ENCODE data around the gene HTR5A.

The HTR5A gene

GRCh38 chr7:155084969-155085368 lies 14.8 kb downstream of the HTR5A start:
- DNase-seq (ENCODE audit: low read depth in 2 of 2, low spot score in 1 of 2): no peak

- DNase-seq (ENCODE audit: low read depth in 2 of 2, low spot score in 1 of 2): no peak
Observed at GRCh38 chr7:155090684-155091083, 20.6 kb downstream of the HTR5A start.

GRCh38 chr7:155093596-155093995 lies 23.5 kb downstream of the HTR5A start:
- no peak for DNase-seq (ENCODE audit: low read depth in 2 of 2, low spot score in 1 of 2)

GRCh38 chr7:155094636-155095135 lies 24.6 kb downstream of the HTR5A start:
- DNase-seq (ENCODE audit: low read depth in 2 of 2, low spot score in 1 of 2): no peak

GRCh38 chr7:155097338-155097737 lies 27.2 kb downstream of the HTR5A start:
- DNase-seq (ENCODE audit: low read depth in 2 of 2, low spot score in 1 of 2): no peak

GRCh38 chr7:155103839-155104238 lies 33.7 kb downstream of the HTR5A start:
- DNase-seq (ENCODE audit: low read depth in 2 of 2, low spot score in 1 of 2): no peak

- DNase-seq (ENCODE audit: low read depth in 2 of 2, low spot score in 1 of 2): no peak
Observed at GRCh38 chr7:155104913-155105312, 34.8 kb downstream of the HTR5A start.

- no peak for DNase-seq (ENCODE audit: low read depth in 2 of 2, low spot score in 1 of 2)
Observed at GRCh38 chr7:155106356-155106755, 36.2 kb downstream of the HTR5A start.

- no peak for DNase-seq (ENCODE audit: low read depth in 2 of 2, low spot score in 1 of 2)
Observed at GRCh38 chr7:155107126-155107525, 37.0 kb downstream of the HTR5A start.

GRCh38 chr7:155108144-155108901 lies 38.2 kb downstream of the HTR5A start:
- DNase-seq (ENCODE audit: low read depth in 2 of 2, low spot score in 1 of 2): no peak

- DNase-seq (ENCODE audit: low read depth in 2 of 2, low spot score in 1 of 2): no peak
Observed at GRCh38 chr7:155109121-155109520, 39.0 kb downstream of the HTR5A start.

GRCh38 chr7:155115288-155115687 lies 45.2 kb downstream of the HTR5A start:
- DNase-seq (ENCODE audit: low read depth in 2 of 2, low spot score in 1 of 2): no peak

- no peak for DNase-seq (ENCODE audit: low read depth in 2 of 2, low spot score in 1 of 2)
Observed at GRCh38 chr7:155119801-155120382, 49.8 kb downstream of the HTR5A start.

- no peak for DNase-seq (ENCODE audit: low read depth in 2 of 2, low spot score in 1 of 2)
Observed at GRCh38 chr7:155120460-155120859, 50.3 kb downstream of the HTR5A start.

- DNase-seq (ENCODE audit: low read depth in 2 of 2, low spot score in 1 of 2): no peak
Observed at GRCh38 chr7:155122831-155123230, 52.7 kb downstream of the HTR5A start.

GRCh38 chr7:155123413-155123812 lies 53.3 kb downstream of the HTR5A start:
- no peak for DNase-seq (ENCODE audit: low read depth in 2 of 2, low spot score in 1 of 2)

- no peak for DNase-seq (ENCODE audit: low read depth in 2 of 2, low spot score in 1 of 2)
Observed at GRCh38 chr7:155124706-155125105, 54.6 kb downstream of the HTR5A start.

GRCh38 chr7:155129186-155129585 lies 59.1 kb downstream of the HTR5A start:
- DNase-seq (ENCODE audit: low read depth in 2 of 2, low spot score in 1 of 2): no peak

- no peak for DNase-seq (ENCODE audit: low read depth in 2 of 2, low spot score in 1 of 2)
Observed at GRCh38 chr7:155129789-155130188, 59.7 kb downstream of the HTR5A start.

GRCh38 chr7:155130493-155130892 lies 60.4 kb downstream of the HTR5A start:
- no peak for DNase-seq (ENCODE audit: low read depth in 2 of 2, low spot score in 1 of 2)

- DNase-seq (ENCODE audit: low read depth in 2 of 2, low spot score in 1 of 2): no peak
Observed at GRCh38 chr7:155131090-155131489, 61.0 kb downstream of the HTR5A start.

GRCh38 chr7:155132431-155132830 lies 62.3 kb downstream of the HTR5A start:
- DNase-seq (ENCODE audit: low read depth in 2 of 2, low spot score in 1 of 2): no peak
